Fibroblast of skin of right biceps (primary cell): Measurements from ENCODE around the gene GPR176.

Source experiments
- DNase-seq: peaks from one replicate; pipeline ENCODE4 v3.0.0-alpha.2; 2013

Gene GPR176

DNA sequence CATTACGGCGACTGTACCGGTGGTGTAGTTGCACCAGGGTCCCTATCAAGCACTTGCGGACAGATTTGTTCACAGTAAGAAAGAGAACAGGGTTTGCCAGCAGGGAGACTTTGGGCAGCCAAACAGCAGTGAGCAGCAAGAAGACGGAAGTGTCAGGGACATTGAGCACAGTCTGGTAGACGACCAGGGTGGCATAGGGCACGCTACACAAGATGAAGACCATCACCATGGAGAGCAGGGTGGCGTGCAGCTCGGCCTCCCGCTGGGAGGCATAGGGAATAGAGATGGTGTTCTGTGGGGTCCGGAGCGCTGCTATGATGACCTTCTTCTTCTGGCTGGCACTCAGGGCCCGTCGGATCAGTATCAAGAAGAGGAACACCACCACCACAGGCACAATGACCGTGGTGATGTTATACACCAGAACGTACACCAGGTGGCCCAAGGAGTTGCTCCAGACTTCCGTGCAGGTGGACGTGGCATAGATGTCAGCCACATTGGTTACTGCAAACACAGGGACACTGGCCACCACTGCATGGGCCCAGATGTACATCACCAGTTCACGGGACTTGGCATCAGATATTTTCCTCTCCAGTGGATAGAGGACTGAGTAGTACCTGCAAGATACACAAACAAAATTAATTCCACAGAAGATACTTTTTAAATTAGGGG lies 118.3 kb downstream of the GPR176 start:
- DNase-seq, result peak; percentile 31

DNA sequence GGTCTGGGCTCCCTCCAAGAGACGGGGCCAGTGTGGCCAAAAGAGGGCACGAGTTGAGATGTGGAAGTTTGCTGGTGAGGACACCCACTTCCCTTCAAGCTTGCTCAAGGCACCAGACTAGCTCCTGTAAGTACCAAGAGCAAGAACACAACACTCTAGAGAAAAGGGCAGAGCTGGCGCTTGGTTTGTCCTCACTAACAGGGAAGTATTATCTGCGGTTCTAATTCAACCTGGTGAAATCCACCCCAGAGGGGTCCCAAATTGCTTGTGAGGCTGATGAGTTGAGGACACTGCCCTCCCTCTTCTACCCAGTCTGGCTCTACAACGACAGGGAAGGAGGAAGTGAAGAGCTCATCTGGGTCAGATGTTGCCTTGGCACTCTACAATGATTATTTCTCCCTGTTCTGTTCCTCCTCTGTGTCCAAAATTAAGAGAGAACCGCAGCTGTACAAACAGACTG lies 120.5 kb downstream of the GPR176 start:
- no peak for DNase-seq

GRCh38 chr15:39798382-39798781 lies 121.7 kb downstream of the GPR176 start:
- DNase-seq, result no peak

DNA sequence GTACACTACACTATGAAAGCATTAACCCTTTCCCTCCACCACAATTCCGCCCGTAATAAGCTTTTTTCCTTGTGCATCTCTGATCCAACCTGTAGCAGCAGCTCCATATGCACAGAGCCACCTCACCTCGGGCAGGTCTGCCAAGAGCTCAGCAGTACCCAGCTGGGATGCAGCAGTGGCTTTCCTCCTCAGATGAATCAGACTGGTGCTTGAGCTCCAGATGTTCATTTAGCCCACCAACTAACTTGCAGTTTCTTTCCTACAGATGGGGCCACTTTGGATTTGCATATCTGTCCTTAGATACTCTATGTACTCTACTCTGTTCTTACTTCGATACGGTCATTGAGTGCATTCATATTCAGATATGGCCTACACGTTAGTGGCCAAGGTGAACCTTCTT lies 122.7 kb downstream of the GPR176 start:
- DNase-seq, result no peak

DNA sequence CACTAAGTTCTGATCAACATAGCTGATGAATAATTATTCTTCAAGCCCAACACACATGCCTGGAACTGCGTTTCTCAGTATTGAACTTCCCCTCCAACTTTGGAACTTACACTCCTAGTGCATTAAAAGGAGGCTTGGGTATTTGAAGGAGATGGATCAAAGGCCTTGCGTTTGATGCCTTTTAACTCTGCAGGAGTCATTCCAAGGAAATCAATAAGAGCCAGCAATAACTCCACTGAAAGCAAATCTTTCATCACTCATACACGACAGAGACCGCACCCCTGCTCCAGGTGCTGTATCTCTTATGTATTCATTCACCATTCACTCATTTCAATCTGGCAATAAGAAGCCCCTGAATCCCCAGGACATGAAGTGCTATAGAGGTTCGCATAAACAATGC lies 123.5 kb downstream of the GPR176 start:
- no peak for DNase-seq

DNA sequence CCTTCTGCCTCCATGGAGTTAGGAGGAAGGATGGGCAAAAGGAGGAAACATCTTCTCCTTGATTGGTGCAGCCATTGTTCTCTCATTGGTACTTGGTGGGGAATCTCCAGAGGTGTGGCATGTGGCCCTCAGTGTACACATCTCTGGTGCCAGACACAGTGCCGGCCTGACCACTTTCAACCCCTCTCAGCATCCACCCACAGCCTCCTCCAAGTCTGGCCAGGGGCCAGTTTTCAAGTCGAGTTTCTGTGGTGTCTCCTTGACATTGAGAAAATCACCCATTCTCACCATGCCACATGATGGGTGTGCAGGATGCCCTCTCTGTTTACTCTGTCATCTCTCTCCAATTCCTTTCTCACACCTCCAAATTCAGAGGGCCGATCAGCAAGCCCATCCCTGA lies 124.6 kb downstream of the GPR176 start:
- DNase-seq, result no peak

- DNase-seq, result no peak
Measured at GRCh38 chr15:39794954-39795353, 125.1 kb downstream of the GPR176 start.

DNA sequence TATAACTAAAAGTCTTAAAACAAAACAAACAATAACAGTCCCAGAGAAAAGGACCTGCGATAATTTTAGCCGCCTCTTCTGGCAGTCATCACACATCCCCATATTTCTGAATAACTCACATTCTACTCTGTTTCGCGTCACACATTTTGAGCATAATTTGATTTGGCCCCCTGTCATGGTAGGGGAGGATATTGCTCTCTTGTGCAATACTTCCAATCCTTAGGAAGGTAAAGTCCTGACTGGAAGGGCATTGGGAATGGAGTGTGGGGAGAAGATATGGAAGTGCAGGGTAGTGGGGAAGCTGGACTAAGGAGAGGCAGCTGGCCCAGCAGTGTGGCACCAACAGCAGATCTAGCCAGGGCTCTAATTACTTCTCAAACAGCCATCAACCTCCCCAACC lies 126.1 kb downstream of the GPR176 start:
- no peak for DNase-seq

- peak; percentile 30 for DNase-seq
Measured at GRCh38 chr15:39792844-39793335, 127.2 kb downstream of the GPR176 start.

GRCh38 chr15:39792025-39792843 lies 127.8 kb downstream of the GPR176 start:
- DNase-seq, result peak; percentile 16

DNA sequence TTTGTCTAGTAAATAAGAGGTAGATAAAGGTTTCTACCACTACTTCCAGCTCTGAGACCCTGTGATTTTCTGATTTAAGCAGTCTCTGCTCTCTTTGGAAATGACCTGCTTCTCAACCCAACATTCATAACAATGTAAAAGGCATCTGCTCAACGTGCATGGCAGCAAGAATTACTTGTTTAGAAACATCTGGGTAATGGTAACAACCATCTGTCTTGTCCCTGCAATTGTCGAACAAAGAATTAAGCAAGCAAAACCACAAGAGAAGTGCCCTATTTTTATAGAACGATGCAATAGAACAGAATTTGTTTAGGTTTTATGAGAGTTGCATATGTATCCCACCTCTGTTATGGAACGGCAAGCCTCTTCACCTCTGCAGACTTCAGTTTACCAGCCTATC lies 130.3 kb downstream of the GPR176 start:
- no peak for DNase-seq

- peak; percentile 26 for DNase-seq
Measured at GRCh38 chr15:39788800-39789565, 131.1 kb downstream of the GPR176 start.

DNA sequence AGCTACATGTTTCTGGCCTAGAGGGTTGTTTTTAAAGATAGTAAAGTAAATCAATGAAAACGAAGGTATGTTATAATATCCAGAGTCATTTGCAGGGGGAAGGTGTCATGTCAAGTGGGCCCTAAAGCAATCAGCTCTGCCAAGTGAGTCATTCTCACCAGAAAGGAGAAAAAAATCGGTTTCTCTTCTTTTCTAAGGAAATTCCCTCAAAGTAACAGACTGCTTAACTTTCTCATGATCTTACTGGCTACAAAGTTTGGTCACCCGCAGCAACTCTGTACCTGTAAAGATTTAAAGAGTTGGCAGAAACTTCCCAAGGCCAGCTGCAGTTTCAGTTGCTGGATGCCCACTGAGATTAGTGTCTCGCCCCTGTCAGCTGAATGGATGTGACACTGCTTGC lies 132.0 kb downstream of the GPR176 start:
- peak; percentile 36 for DNase-seq

GRCh38 chr15:39787479-39787878 lies 132.6 kb downstream of the GPR176 start:
- no peak for DNase-seq

DNA sequence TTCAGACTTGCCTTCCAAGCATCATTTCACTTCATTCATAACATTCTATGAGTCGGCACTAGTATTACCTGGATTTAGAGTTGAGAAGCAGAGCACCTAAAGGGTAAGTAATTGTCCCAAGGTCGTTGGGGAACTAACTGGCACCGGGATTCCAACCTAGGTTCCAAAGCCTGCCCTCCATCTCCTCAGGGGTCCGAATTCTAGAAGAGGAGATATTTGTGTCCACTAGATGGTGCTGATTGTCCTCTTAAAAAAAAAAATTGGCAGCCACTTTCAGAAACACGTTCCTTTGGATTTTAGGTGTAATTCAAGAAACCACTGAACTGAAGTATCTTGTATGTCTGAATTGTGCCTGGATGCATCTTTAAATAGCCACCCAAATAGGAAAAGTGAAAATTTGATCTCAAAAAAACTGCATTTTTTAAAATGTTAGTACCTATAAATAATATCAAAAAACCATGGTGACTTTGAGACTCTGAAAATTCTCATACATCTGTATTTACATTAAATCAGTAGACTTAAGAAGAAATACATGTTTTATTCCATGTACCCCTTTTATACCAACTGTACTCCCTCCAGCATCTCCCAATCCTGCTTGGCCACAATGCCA lies 133.5 kb downstream of the GPR176 start:
- DNase-seq, result peak; percentile 68

DNA sequence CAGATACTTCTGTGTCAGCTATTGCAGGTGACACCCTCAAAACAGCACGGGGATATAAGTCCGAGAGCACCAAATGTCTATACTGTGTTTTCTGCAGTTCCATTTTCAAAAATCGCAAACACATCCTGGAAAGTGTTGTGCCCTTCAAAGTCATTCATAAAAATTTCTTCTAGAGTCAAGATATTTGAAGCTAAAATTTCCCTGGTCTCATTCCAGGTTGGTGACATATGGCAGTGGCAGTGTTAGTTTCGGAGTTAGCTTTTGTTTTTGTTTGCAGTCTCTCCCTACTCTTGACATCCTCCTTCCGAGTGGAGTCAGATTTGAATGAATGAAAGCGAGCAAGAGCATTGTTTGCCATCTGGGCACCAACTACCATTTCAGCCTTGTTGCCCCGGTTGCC lies 134.2 kb downstream of the GPR176 start:
- DNase-seq, result no peak

DNA sequence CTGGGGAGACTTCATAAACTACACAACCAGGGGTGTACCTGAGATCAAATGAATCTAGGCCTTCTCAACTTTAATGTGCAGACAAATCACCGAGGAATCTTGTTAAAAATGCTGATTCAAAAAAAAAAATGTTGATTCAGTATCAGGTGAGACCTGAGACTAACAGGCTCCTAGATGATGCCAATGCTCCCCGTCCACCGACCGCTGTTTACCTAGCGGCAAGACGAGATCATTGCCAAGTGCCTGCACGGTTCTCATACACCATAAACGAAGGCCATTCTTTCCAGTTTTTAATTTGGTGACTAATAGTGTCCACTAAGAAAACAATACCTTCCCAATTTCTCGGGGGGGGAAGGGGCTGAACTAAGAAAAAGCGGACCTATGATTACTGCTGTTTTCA lies 134.9 kb downstream of the GPR176 start:
- no peak for DNase-seq

- DNase-seq, result no peak
Measured at GRCh38 chr15:39784638-39785037, 135.4 kb downstream of the GPR176 start.

DNA sequence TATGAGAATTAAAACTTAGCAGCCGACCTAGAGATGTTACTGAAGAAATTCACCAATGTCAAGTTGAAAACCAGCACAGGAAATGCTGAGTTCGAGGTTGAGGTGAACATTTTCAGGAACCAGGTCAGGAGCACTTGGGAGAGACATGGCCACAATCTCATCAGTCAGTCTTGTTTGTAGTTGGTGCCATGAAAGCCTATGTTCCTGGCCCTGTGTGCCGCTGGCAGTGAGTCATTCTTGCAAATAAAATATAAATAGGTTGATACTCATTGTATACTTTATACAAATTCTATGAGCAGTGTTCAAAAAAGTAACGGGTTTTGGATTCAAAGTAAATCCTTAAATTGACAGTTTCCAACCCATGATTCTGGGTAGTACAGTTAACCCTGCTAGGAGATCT lies 135.9 kb downstream of the GPR176 start:
- peak; percentile 41 for DNase-seq

DNA sequence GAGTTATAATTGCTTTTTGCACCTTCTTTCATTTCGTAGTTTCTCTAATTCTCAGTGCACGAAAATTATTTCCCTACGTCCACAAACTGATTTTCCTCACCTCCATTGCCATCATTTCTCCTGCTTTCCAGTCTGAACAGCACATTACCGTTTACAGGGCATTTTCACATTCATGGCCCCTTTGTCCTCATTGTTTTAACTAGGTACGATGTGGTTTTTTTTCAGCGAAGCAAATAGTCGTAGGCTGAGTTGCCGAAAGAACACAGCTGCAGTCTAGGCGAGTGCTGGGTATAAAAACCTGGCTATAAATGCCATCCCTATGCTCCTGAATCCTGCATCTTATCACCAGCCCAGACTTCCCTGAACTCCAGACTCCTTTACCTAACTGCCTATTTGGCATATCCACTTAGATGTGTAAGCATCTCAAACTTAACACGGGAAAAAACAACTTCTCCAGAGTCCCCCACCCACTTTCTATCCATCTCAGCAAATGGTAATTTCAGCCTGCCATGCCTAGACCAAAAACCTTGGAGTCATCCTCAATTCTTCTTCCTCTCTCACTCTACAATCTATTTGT lies 136.7 kb downstream of the GPR176 start:
- no peak for DNase-seq

DNA sequence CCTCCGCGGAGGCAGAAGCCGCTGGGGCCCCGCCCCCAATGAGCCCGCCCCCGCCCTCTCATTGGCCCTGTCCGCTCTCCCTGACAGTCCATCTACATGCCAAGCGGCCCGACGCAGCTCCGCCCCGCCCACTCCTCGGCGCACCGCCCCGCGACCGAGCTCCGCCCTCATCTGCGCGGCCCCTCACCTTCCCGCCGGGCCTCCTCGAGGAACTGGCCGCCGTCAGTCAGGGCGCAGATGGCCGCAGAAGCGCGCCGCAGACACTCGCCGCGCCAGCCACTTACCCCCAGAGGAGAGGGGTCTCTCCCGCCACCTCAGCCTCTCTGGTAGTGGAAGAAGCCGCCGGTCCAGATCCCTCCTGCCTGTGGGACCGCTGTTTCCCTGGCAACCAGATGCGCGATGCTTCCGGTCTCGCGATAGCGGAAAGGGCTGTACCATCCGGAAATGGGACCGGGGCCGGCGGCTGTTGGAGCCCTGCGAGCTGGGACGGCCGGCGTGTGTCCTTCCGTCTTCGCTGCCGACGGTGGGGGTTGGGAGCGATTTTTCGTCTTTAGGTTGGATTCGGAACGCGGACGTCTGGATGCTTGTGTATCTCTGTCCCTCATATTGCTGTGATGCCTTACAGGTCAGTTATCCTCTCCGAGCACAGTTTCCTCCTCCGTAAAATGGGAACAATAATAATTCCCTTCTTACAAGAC lies 137.5 kb downstream of the GPR176 start, which contains the start of gene FSIP1:
FSIP1 (minus strand) TSS at position 401 of the 698 bp plus-strand sequence. CDS start 6,317 bp downstream, outside the sequence.
- DNase-seq, result peak; percentile 98

GRCh38 chr15:39781967-39782302 lies 138.1 kb downstream of the GPR176 start:
- no peak for DNase-seq
